Upper lobe of right lung (tissue), 1 donor: ENCODE data around the gene NPC2. TPM values are rescaled to one million over a fixed set of nuclear protein-coding genes. Genes with fewer than 3 reads are reported as not detected.

ENCODE experiments used
- ATAC-seq: fragments of 200-7000 bp; cut with Tn5 transposase; one replicate; pipeline ENCODE4 v1.9.1; 2020; ENCODE audit warnings: mild to moderate bottlenecking, moderate library complexity
- DNase-seq: peaks from one replicate; pipeline ENCODE4 v3.0.0-alpha.2; 2020
- H3K27ac ChIP-seq: fragments of 200-600 bp; one replicate; pipeline ENCODE4 v1.8.0; 2022
- H3K27me3 ChIP-seq: fragments of 200-600 bp; one replicate; pipeline ENCODE4 v1.8.0; 2022; ENCODE audit warnings: mild to moderate bottlenecking
- H3K36me3 ChIP-seq: fragments of 200-600 bp; one replicate; pipeline ENCODE4 v1.8.0; 2022
- H3K4me1 ChIP-seq: fragments of 200-600 bp; one replicate; pipeline ENCODE4 v1.8.0; 2022
- H3K4me3 ChIP-seq: fragments of 200-600 bp; one replicate; pipeline ENCODE4 v1.8.0; 2022; ENCODE audit warnings: mild to moderate bottlenecking
- H3K9me3 ChIP-seq: fragments of 200-600 bp; one replicate; pipeline ENCODE4 v1.8.0; 2022
- CTCF ChIP-seq: fragments of 200-600 bp; IDR thresholded peaks from one replicate; pipeline ENCODE4 v1.8.0; 2022; ENCODE audit warnings: antibody characterized with exemption
- intact Hi-C: fragments of 100-400 bp; cut with DNase I; formaldehyde crosslinking; loops from one replicate; pipeline ENCODE4 v1.11.0; 2022
- total RNA-seq: library from RNA; stranded (reverse); fragmentation: NEBNext Ultra II Directional; extraction: Animal tissue kit (Norgen Biotek cat#: 25700); gene quantifications from one replicate; pipeline ENCODE4 v1.2.1, GENCODE V29; 2021
- donor health status: DM: no; HTN: yes; CAD: no; lungs with severe emphysema.

NPC2 gene
- total RNA-seq, 1 donor from 2014 or later = 849 TPM

GRCh38 chr14:74472601-74473000 is 20.5 kb downstream of the NPC2 start:
- no peaks in the 10 kb centered on the region for H3K27me3 ChIP-seq
- DNase-seq = no peak

GRCh38 chr14:74469548-74470518 is 23.3 kb downstream of the NPC2 start:
- ATAC-seq (no peak), DNase-seq (no peak)
- TF ChIP-seq CTCF = no peak
- Histone ChIP-seq H3K4me3 (no peak overlapping the region), H3K27me3 (no peaks in the 10 kb centered on the region), H3K9me3 (no peaks in the 10 kb centered on the region), H3K36me3 (peaks cover 31% of the 10 kb centered on the region), H3K4me1 (peaks cover 11% of the 10 kb centered on the region), H3K27ac (no peak overlapping the region)
- intact Hi-C loops = no loop called here

More at GRCh38 chr14:74472601-74473000, 20.5 kb downstream of the NPC2 start:
- H3K4me1 ChIP-seq = peaks cover 11% of the 10 kb centered on the region
- ATAC-seq = peak; percentile 77
- peaks cover 55% of the 10 kb centered on the region for H3K36me3 ChIP-seq
- H3K4me3 ChIP-seq = no peak overlapping the region
- no peak for TF ChIP-seq CTCF
- H3K9me3 ChIP-seq = no peaks in the 10 kb centered on the region
- intact Hi-C loops = no loop called here
- no peak overlapping the region for H3K27ac ChIP-seq

GRCh38 chr14:74468513-74468912 is 24.6 kb downstream of the NPC2 start:
- ATAC-seq (no peak), DNase-seq (no peak)
- Histone ChIP-seq H3K9me3 (no peaks in the 10 kb centered on the region), H3K4me1 (peaks cover 11% of the 10 kb centered on the region), H3K27me3 (no peaks in the 10 kb centered on the region), H3K4me3 (no peak overlapping the region), H3K36me3 (peaks cover 19% of the 10 kb centered on the region), H3K27ac (no peak overlapping the region)
- intact Hi-C loops = no loop called here
- TF ChIP-seq CTCF = no peak

DNA sequence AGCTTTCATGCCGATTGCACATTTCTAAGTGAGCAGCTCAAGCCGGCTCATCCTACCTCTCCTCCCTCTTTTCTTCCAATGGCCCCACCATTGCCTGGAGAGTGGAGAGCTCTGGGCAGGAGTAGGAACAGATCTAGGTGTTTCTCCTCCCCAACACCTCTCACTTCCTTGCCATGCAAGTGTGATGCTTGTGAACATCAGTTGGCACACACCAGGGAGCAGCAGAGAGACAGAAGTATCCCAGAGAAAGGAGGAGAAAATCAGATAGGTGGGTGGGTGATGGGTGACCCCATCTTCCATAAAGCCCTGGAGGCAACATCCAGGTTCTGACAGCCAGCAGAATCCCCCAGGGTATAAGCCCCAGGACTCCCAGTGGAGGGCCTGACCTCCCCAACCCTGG is 27.8 kb downstream of the NPC2 start:
- intact Hi-C loops = no loop called here
- no peak overlapping the region for H3K27ac ChIP-seq
- ATAC-seq = no peak

GRCh38 chr14:74464785-74465184 is 28.3 kb downstream of the NPC2 start:
- intact Hi-C loops = no loop called here
- Histone ChIP-seq H3K9me3 (no peaks in the 10 kb centered on the region), H3K27ac (no peak overlapping the region), H3K4me1 (peaks cover 1% of the 10 kb centered on the region), H3K36me3 (no peaks in the 10 kb centered on the region), H3K27me3 (no peaks in the 10 kb centered on the region), H3K4me3 (no peak overlapping the region)
- no peak for DNase-seq
- no peak for ATAC-seq
- TF ChIP-seq CTCF = no peak

More for the DNA sequence above, 27.8 kb downstream of the NPC2 start:
- Histone ChIP-seq H3K36me3 (no peaks in the 10 kb centered on the region), H3K9me3 (no peaks in the 10 kb centered on the region), H3K4me1 (peaks cover 7% of the 10 kb centered on the region), H3K4me3 (no peak overlapping the region), H3K27me3 (no peaks in the 10 kb centered on the region)
- no peak for TF ChIP-seq CTCF
- DNase-seq = no peak
